ENCODE measurements around the gene COPB2.
A peak's percentile ranks its signal among the peaks of the same experiment; 100 is the strongest.

Gene COPB2

GRCh38 chr3:139332092-139332491 lies 57.4 kb downstream of the COPB2 start:
- H3K4me1 ChIP-seq (ENCODE audit: insufficient read depth, low read length, poor library complexity, severe bottlenecking), result peaks cover 19% of the 10 kb centered on the region
- H2AFZ ChIP-seq (ENCODE audit: low read length), result no peak overlapping the region
- H3K9me3 ChIP-seq (ENCODE audit: insufficient read depth, low read depth, low read length), result no peaks in the 10 kb centered on the region
- no peaks in the 10 kb centered on the region for H4K20me1 ChIP-seq (ENCODE audit: insufficient read depth, low read length, poor library complexity, severe bottlenecking)
- H3K79me2 ChIP-seq (ENCODE audit: insufficient read depth, low read length), result no peaks in the 10 kb centered on the region
- no peak overlapping the region for H3K4me3 ChIP-seq (ENCODE audit: low read length, poor library complexity, severe bottlenecking)
- no peaks in the 10 kb centered on the region for H3K36me3 ChIP-seq (ENCODE audit: insufficient read depth, low read length)
- TF ChIP-seq EZH2phosphoT487 (IDR thresholded peaks at IDR 0.05; ENCODE audit: borderline replicate concordance) (no peak), CTCF (conservative IDR thresholded peaks at IDR 0.05; ENCODE audit: low read length) (no peak)
- no peaks in the 10 kb centered on the region for H3K9me2 ChIP-seq (replicated peaks; ENCODE audit: low read depth, low read length)
- H3K27me3 ChIP-seq (ENCODE audit: insufficient read depth, low read length, poor library complexity, severe bottlenecking), result no peaks in the 10 kb centered on the region
- no peak overlapping the region for H3K9ac ChIP-seq (ENCODE audit: low read depth, low read length, poor library complexity, severe bottlenecking)
- no peak overlapping the region for H3K4me2 ChIP-seq (ENCODE audit: low read depth, low read length, poor library complexity, severe bottlenecking)
- no peaks in the 10 kb centered on the region for H3F3A ChIP-seq (ENCODE audit: low read depth)

DNA sequence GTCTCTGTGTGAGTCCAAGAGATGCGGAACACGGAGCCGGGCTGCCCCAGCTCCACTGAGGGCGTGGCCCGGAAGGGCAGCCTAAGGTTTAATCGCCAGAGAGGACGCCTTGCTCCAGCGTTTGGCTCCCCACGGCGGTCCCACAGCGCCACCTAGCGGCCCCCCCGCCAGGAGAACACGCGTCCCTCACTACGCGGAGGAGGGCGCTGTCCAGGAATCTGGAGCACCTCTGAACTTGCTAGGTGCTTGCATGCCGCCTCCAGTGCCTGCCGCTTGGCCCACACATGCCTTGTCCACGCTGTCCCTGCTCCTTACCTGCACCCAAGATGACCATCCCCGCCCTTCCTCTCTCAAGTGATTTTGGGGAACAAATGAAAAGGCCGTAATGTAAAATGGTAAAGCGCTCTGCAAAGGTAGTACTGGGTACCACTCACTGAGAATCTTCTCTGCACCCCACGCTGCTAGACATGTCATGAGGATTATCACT lies 60.0 kb downstream of the COPB2 start:
- Histone ChIP-seq H3K4me2 (ENCODE audit: low read depth, low read length, poor library complexity, severe bottlenecking) (peak overlapping the region; percentile 89), H3F3A (ENCODE audit: low read depth) (no peaks in the 10 kb centered on the region), H2AFZ (ENCODE audit: low read length) (peak overlapping the region; percentile 98), H3K79me2 (ENCODE audit: insufficient read depth, low read length) (no peaks in the 10 kb centered on the region), H3K9me3 (ENCODE audit: insufficient read depth, low read depth, low read length) (no peaks in the 10 kb centered on the region), H3K4me1 (ENCODE audit: insufficient read depth, low read length, poor library complexity, severe bottlenecking) (peaks cover 19% of the 10 kb centered on the region), H4K20me1 (ENCODE audit: insufficient read depth, low read length, poor library complexity, severe bottlenecking) (no peaks in the 10 kb centered on the region), H3K27me3 (ENCODE audit: insufficient read depth, low read length, poor library complexity, severe bottlenecking) (no peaks in the 10 kb centered on the region), H3K4me3 (ENCODE audit: low read length, poor library complexity, severe bottlenecking) (peak overlapping the region; percentile 72), H3K36me3 (ENCODE audit: insufficient read depth, low read length) (no peaks in the 10 kb centered on the region), H3K9ac (ENCODE audit: low read depth, low read length, poor library complexity, severe bottlenecking) (peak overlapping the region; percentile 50), H3K9me2 (replicated peaks; ENCODE audit: low read depth, low read length) (no peaks in the 10 kb centered on the region)
- TF ChIP-seq EZH2phosphoT487 (IDR thresholded peaks at IDR 0.05; ENCODE audit: borderline replicate concordance), result no peak
- TF ChIP-seq CTCF (conservative IDR thresholded peaks at IDR 0.05; ENCODE audit: low read length), result peak; percentile 99

- Histone ChIP-seq H3K4me2 (ENCODE audit: low read depth, low read length, poor library complexity, severe bottlenecking) (no peak overlapping the region), H3K36me3 (ENCODE audit: insufficient read depth, low read length) (no peaks in the 10 kb centered on the region), H3K79me2 (ENCODE audit: insufficient read depth, low read length) (no peaks in the 10 kb centered on the region), H3K9me2 (replicated peaks; ENCODE audit: low read depth, low read length) (no peaks in the 10 kb centered on the region), H2AFZ (ENCODE audit: low read length) (peak overlapping the region; percentile 42; the same call in 1 of the 2 replicates), H3K9me3 (ENCODE audit: insufficient read depth, low read depth, low read length) (no peaks in the 10 kb centered on the region), H3K4me1 (ENCODE audit: insufficient read depth, low read length, poor library complexity, severe bottlenecking) (peaks cover 19% of the 10 kb centered on the region), H4K20me1 (ENCODE audit: insufficient read depth, low read length, poor library complexity, severe bottlenecking) (no peaks in the 10 kb centered on the region), H3K9ac (ENCODE audit: low read depth, low read length, poor library complexity, severe bottlenecking) (no peak overlapping the region), H3K27me3 (ENCODE audit: insufficient read depth, low read length, poor library complexity, severe bottlenecking) (no peaks in the 10 kb centered on the region), H3F3A (ENCODE audit: low read depth) (no peaks in the 10 kb centered on the region), H3K4me3 (ENCODE audit: low read length, poor library complexity, severe bottlenecking) (no peak overlapping the region)
- TF ChIP-seq EZH2phosphoT487 (IDR thresholded peaks at IDR 0.05; ENCODE audit: borderline replicate concordance) (no peak), CTCF (conservative IDR thresholded peaks at IDR 0.05; ENCODE audit: low read length) (no peak)
These were observed 61.1 kb downstream of the COPB2 start for GRCh38 chr3:139328356-139328755.

Data from Loucy (cell line).